ENCODE data around the gene NR2C1.

GRCh38 chr12:94987801-94988200 is 85.6 kb downstream of the NR2C1 start:
- TF ChIP-seq EZH2 (IDR thresholded peaks at IDR 0.05; ENCODE audit: borderline replicate concordance, low read length) = no peak
- TF ChIP-seq, protein P1, sequence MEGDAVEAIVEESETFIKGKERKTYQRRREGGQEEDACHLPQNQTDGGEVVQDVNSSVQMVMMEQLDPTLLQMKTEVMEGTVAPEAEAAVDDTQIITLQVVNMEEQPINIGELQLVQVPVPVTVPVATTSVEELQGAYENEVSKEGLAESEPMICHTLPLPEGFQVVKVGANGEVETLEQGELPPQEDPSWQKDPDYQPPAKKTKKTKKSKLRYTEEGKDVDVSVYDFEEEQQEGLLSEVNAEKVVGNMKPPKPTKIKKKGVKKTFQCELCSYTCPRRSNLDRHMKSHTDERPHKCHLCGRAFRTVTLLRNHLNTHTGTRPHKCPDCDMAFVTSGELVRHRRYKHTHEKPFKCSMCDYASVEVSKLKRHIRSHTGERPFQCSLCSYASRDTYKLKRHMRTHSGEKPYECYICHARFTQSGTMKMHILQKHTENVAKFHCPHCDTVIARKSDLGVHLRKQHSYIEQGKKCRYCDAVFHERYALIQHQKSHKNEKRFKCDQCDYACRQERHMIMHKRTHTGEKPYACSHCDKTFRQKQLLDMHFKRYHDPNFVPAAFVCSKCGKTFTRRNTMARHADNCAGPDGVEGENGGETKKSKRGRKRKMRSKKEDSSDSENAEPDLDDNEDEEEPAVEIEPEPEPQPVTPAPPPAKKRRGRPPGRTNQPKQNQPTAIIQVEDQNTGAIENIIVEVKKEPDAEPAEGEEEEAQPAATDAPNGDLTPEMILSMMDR (conservative IDR thresholded peaks at IDR 0.05 in 1 of 2, IDR thresholded peaks at IDR 0.05 in 1 of 2; ENCODE audit: extremely low read depth in 1 of 2, insufficient read depth in 1 of 2, low read depth in 1 of 2, low read length in 2 of 2) = no peak

Measured in mammary epithelial cell (primary cell).